NCI-H82 (cell line): ENCODE measurements around the gene RPL27A.

Experiments
- DNase-seq: peaks from one replicate; lab custom pipeline; 2025; lab: John Stamatoyannopoulos, UW

The RPL27A gene

DNA sequence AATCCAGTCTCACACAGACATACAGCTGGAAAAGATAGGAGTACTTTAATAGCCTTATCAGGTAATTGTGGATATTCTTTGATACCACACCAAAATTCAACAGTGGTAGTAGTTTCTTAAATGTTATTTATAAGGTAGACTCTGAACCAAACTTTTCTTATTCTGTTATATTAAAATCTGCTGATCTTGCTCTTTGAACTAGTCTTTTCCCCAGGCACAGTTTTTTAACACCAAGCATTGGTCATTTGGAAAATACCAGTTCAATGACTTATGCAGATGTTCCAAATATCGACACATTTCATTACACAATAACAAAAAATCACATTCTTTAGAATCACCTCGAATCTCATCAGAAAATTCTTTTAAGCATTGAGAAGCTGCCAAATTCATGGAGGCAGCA is 7.7 kb upstream of the RPL27A start:
- DNase-seq, result no peak

DNA sequence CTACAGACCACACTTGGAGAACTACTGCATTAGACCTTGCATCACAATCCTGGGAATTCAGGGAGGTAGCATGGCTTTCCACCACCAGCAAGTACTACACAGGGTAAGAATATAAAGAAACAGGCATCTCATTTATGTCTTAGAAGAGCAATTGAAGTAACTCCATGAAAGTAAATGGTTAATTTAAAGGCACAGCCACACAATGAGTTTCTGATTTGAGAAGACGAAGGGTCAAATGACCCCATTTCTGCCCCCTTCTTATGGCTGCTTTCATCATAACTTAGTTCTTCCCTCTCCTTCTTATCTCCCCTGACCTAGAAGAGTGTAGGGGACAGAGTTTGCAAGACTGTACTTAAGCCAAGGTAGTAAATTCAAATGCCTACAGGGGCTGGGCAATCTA is 6.1 kb upstream of the RPL27A start:
- no peak for DNase-seq

DNA sequence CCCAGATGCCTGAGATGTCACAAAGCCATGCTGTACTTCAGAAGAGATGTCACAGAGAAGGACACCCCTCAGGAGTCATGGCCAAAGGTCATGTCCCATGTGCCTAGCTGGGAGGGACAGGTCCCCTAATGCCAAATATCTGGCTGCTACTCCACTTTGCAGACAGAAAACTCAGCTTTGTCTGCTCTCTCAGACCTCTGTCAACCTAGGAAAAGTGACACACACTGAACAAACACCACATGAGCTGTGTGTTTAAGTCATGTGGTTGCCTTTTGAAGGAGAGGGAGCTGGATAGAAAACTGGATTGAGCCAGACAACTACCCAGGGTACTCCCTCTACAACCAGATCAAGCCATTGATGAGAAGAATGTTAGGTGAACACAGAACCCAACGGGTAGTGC is 3.6 kb upstream of the RPL27A start:
- no peak for DNase-seq

DNA sequence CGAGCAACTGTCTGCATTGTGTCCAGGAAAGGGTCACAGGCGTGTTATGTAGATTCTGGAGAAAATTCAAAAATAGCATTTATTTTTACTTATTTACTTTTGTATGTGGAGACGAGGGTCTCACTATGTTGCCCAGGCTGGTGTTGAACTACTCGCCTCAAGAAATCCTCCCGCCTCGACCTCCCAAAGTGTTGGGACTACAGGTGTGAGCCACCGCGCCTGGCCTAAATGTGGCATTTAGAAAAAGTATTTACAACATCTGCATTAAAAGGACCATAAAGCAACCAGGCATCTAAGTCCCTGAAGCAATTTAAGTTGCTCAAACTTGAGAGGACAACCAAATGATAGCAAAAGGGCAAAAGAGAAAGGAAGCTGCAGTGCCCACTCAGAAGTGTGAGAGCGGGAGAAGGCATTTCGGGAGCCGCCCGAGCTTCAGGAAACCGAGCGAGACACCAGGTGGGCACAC is 722 bp upstream of the RPL27A start:
- DNase-seq, result no peak

DNA sequence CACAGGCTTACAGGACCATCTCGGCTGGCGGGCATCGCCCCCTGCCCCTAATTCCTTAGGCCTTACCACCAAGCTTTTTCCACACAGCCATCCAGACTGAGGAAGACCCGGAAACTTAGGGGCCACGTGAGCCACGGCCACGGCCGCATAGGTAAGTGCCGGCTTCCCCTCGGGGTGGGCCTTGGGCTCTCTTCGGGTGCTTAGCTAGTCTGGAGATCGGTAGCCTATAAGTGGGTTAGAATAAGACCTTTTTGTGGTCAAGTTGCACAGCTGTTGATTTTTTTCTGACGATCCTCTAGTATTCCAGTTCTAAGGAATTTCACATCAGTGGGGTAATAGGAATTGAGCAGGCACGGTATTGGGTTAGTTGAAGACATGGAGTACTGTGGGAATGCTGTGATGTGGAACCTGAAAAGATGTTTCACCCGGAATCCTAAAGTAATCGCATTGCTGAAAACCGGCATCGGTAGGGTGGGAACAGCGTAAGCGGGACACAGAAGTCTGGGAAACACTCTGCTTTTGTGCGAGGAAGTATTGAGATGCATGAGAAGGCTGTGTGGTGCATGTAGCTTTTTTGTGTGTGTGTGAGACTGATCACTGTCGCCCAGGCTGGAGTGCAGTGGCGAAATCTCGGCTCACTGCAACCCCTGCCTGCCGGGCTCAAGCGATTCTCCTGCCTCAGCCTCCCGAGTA is 669 bp downstream of the RPL27A start:
- DNase-seq, result no peak

DNA sequence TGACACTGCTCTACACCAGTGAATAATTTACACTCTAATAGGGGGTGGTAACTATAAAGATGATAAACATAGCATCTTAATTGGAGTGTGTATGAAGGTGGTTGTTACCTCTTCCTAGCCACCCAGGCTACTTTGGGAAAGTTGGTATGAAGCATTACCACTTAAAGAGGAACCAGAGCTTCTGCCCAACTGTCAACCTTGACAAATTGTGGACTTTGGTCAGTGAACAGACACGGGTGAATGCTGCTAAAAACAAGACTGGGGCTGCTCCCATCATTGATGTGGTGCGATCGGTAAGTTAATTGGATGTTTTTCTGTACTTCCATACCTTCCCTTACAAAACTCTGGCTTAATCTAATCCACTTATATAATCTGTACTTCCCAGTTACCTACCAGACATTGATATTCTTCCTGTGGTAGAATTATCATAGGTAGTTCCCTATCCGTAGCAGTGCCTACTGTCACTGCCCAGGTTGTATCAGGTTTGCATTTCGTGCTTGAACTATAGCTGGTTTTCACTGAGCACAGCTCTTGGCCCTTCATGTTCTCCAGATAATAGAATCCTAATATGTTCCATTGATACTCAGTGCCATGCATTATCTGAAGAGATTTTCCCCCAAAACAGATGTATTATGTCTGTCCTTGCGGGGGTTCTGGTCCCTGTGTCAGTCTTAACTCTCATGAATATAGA is 2.2 kb downstream of the RPL27A start:
- no peak for DNase-seq

DNA sequence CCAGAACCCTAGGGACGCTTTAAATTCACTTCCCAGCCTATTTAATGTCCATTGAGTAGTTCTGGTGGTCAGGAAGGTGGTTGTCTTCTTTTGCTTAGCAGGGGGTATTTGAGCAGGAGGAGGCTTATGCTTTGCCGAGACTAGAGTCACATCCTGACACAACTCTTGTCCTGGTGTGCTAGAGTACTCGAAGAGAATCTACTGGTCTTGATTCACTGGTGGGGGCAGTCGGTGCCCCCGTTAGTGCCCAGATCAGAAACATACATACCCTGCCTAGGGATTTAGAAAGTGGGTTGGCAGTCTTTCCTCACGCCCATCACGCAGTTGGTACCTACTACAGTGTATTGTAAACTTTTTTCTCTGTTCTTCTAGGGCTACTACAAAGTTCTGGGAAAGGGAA is 2.7 kb downstream of the RPL27A start:
- no peak for DNase-seq

DNA sequence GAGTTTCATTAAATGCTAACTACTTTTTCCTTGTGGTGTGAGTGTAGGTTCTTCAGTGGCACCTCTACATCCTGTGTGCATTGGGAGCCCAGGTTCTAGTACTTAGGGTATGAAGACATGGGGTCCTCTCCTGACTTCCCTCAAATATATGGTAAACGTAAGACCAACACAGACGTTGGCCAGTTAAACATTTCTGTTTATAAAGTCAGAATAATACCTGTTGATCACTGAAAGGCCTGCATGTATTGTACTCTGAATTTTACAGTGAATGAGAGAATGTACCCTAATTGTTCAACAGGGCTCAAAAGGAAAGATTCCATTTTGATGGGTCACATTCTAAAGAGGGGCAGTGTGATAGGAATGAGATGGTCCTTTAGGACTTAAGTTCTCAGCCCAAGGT is 3.2 kb downstream of the RPL27A start:
- DNase-seq, result no peak

DNA sequence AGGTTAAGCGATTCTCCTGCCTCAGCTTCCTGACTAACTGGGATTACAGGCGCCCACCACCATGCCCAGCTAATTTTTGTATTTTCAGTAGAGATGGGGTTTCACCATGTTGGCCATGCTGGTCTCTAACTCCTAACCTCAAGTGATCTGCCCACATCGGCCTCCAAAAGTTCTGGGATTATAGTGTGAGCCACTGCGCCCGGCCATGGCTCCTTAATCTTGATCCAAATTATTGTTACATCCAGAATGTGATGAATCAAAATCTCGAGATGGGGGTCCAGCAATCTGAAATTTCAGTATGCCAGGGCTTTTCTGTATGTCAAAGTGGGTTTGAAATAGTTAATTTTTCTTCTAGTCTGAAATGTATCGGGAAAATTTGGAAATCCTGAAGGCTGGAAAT is 3.7 kb downstream of the RPL27A start:
- DNase-seq, result no peak

DNA sequence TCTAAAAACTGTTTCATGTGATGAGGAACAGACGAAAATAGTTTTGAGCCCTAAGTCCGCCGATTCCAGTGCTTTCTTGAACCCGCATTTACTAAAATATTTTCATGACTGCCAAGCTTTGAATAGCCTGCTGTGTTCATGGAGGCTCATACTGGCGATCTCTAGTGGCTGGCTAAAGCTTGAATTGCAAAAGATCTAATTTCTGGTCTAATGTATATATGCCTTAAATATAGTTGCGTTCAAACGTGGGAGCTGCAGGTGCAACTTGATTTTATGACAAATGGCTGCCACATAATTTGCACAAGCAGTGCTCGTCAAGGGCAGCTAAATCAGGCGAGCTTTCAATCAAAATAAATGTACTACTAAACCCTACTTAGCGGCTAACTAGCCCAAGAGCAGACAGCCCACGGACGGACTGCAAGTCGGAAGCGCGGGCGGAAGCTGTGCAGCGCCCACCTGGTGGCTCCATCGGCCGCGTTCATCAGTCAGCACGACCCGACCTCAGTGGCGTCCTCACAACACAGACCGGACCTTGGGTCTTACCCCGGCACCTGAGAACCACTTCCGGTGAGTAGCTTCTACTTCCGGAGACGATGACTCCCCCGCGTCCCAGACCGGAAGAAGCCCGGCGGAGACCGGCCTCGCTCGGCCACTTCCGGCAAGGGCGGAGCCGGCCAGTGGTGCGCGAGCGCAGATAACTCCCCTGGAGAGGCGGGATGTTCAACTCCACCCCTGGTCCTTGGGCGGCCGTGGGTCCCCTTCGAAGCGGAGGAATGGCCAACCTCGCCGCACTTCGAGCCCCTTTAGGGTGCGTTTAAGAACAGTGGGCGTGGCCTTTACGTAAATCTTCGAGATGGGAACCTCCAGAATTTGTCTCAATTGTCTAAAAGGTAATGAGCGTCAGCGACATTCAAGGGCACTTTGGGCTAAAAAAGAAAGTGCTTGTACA is 6.1 kb downstream of the RPL27A start:
- peak; percentile 98 for DNase-seq

DNA sequence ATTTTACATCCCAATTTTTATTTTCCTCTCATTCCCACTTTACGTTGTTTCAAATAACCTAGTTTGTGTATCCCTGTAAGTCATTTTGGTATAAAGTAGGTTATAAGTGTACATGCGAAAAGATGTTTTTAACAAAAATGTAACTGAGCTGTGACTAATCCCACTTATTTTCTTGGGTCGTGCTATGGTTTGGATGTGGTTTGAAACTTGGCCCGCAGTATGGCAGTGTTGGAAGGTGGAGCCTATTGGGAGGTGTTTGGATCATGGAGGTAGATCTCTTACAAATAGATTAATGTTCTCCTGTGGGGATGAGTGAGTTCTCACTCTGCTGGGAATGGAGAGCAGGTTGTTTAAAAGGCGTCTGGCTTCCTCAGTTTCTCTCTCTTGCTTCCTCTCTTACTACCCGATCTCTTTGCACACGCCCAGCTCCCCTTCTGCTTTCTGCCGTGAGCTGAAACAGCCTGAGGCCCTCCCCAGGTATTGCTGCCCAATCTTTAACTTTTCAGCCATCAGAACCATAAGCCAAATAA is 7.2 kb downstream of the RPL27A start:
- DNase-seq, result peak; percentile 16

DNA sequence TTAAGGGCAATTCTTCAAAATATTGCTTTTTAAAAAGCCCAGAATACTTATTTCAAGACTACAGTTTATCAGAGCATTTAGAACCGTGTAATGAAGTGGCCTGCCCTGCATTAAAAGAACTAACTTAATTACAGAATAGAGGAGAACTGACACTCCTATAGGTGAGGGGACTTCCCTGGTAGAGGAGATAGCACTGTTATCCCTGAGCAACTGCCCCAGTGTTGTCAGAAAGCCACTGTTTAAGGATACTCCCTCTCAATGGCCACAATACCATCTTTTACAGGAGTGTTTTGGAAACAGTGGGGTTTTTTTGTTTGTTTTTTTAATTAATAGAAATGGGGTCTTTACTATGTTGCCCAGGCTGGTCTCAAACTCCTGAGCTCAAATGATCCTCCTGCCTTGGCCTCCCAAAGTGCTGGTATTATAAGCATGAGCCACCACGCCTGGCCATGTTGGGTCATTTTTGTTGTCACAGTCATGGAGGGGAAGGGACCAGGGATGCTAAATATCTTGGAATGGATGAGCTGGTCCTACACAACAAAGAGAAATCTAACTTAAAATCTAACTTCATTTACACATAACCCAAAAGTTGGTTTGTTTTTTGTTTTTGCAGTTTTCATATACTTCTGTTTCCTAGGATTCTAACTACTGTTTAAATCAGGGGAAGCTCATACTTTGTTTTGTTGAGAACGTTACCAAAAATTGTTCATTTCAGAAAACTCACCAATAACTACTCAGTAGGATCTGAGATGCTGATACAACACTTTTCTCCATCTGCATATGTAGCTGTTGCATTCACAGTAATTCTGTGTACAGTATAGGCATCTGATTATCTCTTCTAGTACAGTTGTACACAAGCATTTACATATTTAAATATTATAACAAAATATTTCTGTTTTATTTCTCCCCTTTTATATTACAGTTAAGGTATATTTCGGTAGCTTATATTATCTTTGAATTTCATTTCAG is 8.1 kb downstream of the RPL27A start:
- no peak for DNase-seq

DNA sequence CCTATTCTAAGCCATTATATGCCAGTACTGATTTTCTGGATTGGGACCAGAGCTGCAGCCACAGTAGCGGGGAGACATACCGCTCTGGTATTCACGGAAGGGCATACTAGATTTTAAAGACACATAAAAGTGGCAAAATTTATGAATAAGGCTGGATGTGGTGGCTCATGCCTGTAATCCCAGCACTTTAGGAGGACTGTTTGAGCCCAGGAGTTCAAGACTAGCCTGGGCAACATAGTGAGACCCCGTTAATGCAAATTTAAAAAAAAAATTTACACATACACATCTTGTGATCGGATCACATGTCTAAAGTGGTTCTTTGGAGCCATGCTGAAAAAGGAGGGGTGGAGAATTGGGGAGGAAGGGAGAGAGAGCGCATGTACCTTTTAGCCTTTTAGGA is 9.0 kb downstream of the RPL27A start:
- DNase-seq, result no peak

DNA sequence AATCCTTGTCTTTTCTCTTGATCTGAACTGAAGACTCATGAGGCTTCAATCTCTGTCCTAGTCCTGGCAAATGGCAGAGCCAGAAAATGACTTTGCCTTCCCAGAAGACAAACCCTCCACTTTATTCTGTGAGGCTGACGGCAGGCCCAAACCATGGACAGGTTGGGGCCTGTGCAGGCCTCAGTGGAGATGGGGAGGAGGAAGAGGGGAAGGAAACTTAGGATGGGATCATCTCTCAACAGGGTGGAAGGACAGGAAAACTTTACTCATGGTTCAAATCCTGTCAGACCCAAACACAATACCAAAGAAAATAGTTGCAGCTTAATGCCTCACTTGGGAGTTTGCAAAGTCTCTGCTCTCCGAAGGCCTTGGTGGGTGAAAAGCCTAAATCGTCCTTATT is 9.8 kb downstream of the RPL27A start:
- no peak for DNase-seq

DNA sequence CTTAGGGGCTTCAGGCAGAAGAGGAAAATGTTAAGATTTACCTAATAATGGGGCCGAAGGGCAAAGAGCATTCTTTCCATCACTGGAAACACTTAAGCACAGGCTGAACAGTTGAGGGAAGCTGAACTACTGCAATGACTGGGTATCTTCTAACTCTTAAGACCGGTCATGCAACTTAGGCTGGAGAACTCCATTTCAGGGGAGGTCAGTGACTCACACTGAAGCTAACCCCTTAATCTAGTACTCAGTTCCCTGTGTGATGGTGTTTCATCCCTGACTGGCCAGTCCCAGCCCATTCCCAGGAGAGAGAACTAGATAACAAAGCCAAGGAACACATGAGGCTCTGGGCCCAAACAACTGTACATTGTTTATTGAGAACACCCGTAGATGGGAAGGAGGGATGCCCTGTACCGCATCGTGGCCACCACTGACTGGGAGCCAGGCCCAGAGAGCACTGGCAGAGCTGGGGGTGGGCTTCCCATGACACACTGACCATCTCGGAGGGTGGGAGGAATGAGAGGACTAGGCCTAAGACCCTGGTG is 10.5 kb downstream of the RPL27A start:
- DNase-seq, result no peak

DNA sequence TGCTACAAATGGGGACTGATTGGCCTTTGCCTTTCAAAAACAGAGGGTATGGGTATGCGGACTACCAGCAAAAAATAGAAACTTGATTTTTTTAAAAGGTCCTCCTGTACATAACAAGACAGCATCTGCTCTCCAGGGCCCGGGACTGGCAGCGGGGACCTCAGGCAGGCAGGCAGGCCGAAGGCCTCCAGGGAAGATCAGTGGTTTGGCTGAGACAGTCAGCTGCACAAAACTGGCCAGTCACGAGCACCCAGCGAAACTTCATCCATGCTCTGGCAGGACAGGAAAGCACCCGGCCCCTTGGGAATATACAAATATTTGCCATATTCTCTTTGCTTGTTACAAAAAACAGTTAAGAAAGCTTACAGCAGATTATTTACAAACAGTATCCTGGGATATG is 11.0 kb downstream of the RPL27A start:
- peak; percentile 30 for DNase-seq

DNA sequence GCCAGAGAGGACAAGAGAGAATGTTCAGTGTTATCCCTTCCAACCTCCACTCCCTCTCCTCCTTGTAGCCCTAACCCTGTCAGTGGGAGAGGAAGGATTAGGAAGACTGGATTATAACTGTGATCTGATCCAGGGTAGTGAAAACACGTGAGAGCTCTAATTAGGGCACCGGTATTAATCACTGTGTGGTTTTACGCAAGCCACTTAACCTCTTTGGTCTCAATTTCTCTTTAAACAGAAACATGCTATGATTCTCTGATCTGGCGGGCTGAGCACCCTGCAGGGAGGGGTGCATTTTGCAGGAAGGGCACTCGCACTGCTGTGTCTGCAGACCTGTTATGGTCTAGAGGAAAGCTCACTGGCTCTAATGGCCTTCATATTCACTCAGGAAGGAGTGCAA is 11.5 kb downstream of the RPL27A start:
- DNase-seq, result peak; percentile 92

DNA sequence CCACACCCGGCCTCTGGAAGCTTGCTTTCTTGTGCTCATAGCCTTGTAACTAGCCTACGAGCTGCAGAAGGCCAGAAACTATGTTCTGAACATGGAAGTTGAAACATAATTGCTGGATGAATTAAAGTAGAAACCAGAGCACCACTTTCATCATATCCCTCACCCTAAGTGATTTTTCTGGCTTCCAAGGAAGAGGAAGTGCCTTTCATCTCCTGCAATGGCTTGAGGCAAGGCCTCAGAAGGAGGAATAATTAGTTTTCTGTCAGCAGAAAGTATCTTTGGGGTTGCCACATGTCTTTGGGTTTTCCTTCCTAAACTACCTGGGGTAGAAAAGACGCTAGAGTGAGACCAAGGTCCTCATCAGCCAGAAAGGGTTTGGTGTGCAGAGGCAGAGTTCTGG is 14.5 kb downstream of the RPL27A start:
- DNase-seq, result no peak

DNA sequence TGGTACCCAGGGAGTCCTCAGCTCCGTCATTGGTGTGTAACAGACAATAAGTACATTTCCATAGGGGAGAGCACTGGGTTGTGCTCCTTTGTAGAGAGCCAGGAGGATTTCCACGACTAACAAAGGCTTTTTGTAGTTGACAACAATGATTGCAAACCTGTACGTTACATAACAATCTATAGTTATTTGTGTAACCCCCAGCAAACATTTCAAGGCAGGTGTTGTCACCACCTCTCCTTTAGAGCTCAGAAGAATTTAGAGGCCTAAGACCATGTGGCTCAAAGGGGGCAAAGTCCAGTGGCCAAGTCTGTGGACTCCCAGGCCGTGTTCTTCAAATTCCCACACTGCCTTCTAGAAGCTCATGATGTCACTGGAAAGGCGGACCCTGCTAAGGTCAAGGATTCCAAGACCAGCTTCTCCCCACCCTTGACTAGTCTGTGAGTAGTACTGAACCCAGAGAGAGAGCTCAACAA is 15.8 kb downstream of the RPL27A start:
- DNase-seq, result no peak

DNA sequence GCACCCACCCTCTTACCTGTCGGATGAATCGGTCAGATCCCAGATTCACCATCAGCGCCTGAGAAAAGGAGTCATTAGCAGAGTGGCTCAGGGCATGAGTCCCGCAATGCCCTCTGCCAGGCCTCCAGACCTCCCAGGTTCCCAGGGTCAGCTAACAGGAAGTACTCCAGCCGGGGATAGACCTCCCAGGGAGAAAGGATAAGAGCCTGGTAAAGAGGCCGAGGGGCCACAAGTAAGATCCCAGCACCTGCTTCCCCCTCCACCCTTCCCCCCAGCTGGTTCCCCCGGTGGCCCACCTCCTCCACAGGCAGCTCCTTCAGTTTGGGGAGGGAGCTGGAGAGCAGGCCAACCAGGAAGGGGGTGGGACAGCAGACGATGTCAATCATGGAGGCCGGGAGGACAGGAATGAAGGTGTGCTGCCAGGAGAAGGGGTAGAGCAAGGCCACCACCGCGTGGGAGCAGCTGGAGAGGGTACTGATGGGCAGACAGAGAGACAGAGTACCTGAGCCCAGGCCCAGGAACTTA is 16.4 kb downstream of the RPL27A start:
- no peak for DNase-seq

DNA sequence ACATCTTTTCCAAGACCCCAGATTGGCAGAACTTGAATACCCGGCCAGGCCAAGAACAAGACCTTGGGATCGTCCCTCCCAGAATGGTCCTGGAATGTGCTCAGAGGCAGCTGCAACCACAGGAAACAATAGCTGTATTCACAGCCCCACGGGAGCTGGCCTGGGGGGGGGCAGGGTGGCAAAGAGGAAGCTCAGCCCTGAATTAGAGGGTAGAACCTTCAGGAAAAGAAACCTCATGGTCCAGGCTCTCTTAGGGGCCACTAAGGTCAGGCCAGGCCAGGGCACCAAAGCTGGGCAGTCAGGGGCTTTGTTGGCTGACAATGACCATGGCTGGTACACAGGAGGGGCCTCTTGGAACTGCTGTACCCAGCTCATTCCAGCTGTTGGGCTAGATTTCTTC is 17.3 kb downstream of the RPL27A start:
- DNase-seq, result no peak
